ENCODE data around the gene DGKQ. TPM values are rescaled to one million over a fixed set of nuclear protein-coding genes. Genes with fewer than 3 reads are reported as not detected.

DGKQ gene
- total and polyA plus RNA-seq, 2 donors (not counting 3 experiments of a cell fraction or from before 2014, with no cell fraction given), result 15.8 to 20.2 TPM

Other genes with a start within 250 kb of the DGKQ start
- 1.3 and 1.8 TPM in 2 replicates for gene CPLX1, start 147.4 kb downstream of the DGKQ start, total RNA-seq
- gene CPLX1, start 147.4 kb downstream of the DGKQ start, polyA plus RNA-seq, result 1.0 and 1.4 TPM in 2 replicates
- 109 and 110 TPM in 2 replicates for gene GAK, start 41.3 kb downstream of the DGKQ start, total RNA-seq
- gene GAK, start 41.3 kb downstream of the DGKQ start, polyA plus RNA-seq, result 49.6 and 51.9 TPM in 2 replicates
- gene TMEM175, start 41.1 kb downstream of the DGKQ start, total RNA-seq, result 16.5 and 21.9 TPM in 2 replicates
- gene TMEM175, start 41.1 kb downstream of the DGKQ start, polyA plus RNA-seq, result 80.1 and 83.0 TPM in 2 replicates
- gene IDUA, start 13.5 kb upstream of the DGKQ start, total RNA-seq, result 29.2 and 34.1 TPM in 2 replicates
- 19.1 and 23.6 TPM in 2 replicates for gene IDUA, start 13.5 kb upstream of the DGKQ start, polyA plus RNA-seq
- gene SLC26A1, start 19.8 kb upstream of the DGKQ start, total RNA-seq, result 0.32 TPM in 1 of 2 replicates, not detected in the other
- 0.06 and 0.10 TPM in 2 replicates for gene SLC26A1, start 19.8 kb upstream of the DGKQ start, polyA plus RNA-seq
- 33.3 and 34.8 TPM in 2 replicates for gene FGFRL1, start 38.1 kb upstream of the DGKQ start, total RNA-seq
- 74.6 and 88.8 TPM in 2 replicates for gene FGFRL1, start 38.1 kb upstream of the DGKQ start, polyA plus RNA-seq
- gene RNF212, start 140.0 kb upstream of the DGKQ start, total RNA-seq, result 1.8 and 2.3 TPM in 2 replicates
- gene RNF212, start 140.0 kb upstream of the DGKQ start, polyA plus RNA-seq, result 2.6 and 2.8 TPM in 2 replicates
- gene SPON2, start 199.0 kb upstream of the DGKQ start, total RNA-seq, result not detected in 2 replicates
- gene SPON2, start 199.0 kb upstream of the DGKQ start, polyA plus RNA-seq, result 0.04 and 0.10 TPM in 2 replicates

All from endothelial cell of umbilical vein (primary cell).